ENCODE measurements around the gene BATF3. TPM values are rescaled to one million over a fixed set of nuclear protein-coding genes. Genes with fewer than 3 reads are reported as not detected.
"Not testable (repeated sequence)": the region's sequence is repeated elsewhere in the genome, so short reads cannot be mapped to it uniquely, and the experiment has no call there.

Gene BATF3
- total RNA-seq, 2 experiments from 2014 or later, result 12.5 to 14.0 TPM

DNA sequence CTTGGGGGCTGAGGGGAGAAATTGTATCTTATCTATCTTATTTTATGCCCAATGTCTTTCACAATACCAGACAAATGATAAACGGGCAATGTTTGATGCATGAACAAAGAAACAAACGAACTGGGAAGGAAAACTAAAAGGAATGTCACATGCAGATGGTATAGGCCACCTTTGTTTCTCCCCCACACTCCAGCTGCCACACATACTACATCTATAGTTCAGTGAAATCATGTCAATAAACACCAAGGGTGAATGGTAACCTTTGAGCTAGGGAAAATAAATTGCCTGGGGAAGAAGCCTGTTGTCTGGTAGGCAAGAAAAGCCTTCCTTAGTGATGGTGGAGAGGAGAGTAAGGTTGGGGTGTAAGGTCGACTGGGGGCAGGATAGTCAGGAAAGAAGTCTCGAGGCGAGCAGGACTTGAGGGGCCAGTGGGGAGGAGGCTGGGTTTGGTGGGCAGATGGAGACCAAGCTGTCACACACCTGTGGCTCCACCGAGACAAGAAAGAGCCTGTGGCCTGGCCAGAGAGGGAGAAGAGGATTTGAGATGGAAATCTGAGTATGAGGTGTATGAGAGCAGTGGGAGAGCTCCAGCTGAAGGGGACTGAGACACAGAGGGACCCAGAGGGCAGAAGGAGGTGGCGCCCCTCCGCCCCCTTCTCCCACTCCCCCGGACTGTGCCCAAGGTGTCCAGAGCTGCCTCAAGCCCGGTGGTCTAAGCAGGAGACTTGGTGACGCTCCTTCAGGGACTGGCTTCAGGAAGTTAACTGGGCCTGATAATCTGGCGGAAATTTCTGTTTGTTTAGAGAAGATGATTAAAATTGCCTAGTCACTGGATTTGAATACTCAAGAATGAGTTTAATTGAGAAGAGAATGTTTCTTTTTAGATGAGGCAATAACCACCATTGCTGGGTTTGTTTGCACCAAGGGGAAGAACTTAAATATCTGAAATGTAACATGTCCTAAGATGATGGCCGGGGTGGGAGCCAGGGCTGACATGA is 53.8 kb downstream of the BATF3 start:
- ChIA-PET CTCF (interaction anchor here (1.3 kb wide), 1 partner anchor 19 kb away, joined by 3 read pairs; no protein-coding TSS in a partner anchor), POLR2A (no interaction called here)
- no peak for DNase-seq
- H3K36me3 Mint-ChIP-seq (ENCODE audit: low read depth), result no peaks in the 10 kb centered on the region
- peaks cover 5% of the 10 kb centered on the region for H3K9me3 Mint-ChIP-seq
- H3K27me3 Mint-ChIP-seq, result peaks cover 9% of the 10 kb centered on the region
- no peaks in the 10 kb centered on the region for H3K4me1 Mint-ChIP-seq
- no peak overlapping the region for H3K4me3 Mint-ChIP-seq
- peak overlapping the region; percentile 50 for H3K27ac Mint-ChIP-seq

- no peak overlapping the region for H3K27ac Mint-ChIP-seq
- no peaks in the 10 kb centered on the region for H3K4me1 Mint-ChIP-seq
- DNase-seq, result no peak
- H3K4me3 Mint-ChIP-seq, result no peak overlapping the region
- ChIA-PET POLR2A (no interaction called here), CTCF (interaction anchor here (1.3 kb wide), 1 partner anchor 20 kb away, joined by 3 read pairs; no protein-coding TSS in a partner anchor)
- H3K36me3 Mint-ChIP-seq (ENCODE audit: low read depth), result no peaks in the 10 kb centered on the region
- peaks cover 17% of the 10 kb centered on the region for H3K27me3 Mint-ChIP-seq
- H3K9me3 Mint-ChIP-seq, result peaks cover 8% of the 10 kb centered on the region
Observed at GRCh38 chr1:212644866-212645545, 54.6 kb downstream of the BATF3 start.

DNA sequence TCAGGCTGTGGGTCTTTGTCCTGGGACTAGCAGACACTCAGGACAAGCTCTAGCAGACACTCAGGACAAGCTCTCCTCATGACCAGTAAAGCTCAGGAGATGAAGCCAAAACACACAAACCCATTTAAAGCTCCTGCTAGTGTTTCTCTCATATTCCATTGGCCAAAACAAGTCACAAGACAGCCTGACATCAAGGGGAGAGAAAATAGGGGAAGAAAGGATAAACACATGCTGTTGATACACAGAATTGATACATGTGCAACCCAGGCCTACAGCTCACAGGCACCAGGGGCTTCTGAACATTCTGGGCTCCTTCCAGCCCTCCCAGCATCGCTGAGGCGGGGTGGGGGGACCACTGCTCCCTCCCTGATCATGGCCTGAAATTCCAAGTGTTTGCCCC is 55.8 kb downstream of the BATF3 start:
- POLR2A ChIA-PET, result no interaction called here
- H3K27me3 Mint-ChIP-seq, result peaks cover 21% of the 10 kb centered on the region

GRCh38 chr1:212641956-212642355 is 57.7 kb downstream of the BATF3 start:
- CTCF ChIA-PET, result interaction anchor here (0.6 to 1.9 kb wide), 7 partner anchors 9 to 1064 kb away, joined by 3 to 6 read pairs (median 3); no protein-coding TSS in a partner anchor
- POLR2A ChIA-PET, result no interaction called here
- Mint-ChIP-seq H3K4me1 (peaks cover 12% of the 10 kb centered on the region), H3K9me3 (peaks cover 8% of the 10 kb centered on the region), H3K36me3 (ENCODE audit: low read depth) (no peaks in the 10 kb centered on the region), H3K4me3 (no peak overlapping the region), H3K27me3 (peaks cover 19% of the 10 kb centered on the region), H3K27ac (no peak overlapping the region)
- no peak for DNase-seq

More for the DNA sequence above, 55.8 kb downstream of the BATF3 start:
- no peak overlapping the region for H3K4me3 Mint-ChIP-seq
- H3K9me3 Mint-ChIP-seq, result peaks cover 8% of the 10 kb centered on the region
- H3K36me3 Mint-ChIP-seq (ENCODE audit: low read depth), result no peaks in the 10 kb centered on the region
- H3K4me1 Mint-ChIP-seq, result peaks cover 1% of the 10 kb centered on the region
- no peak overlapping the region for H3K27ac Mint-ChIP-seq
- CTCF ChIA-PET, result interaction anchor here (1.9 kb wide), 1 partner anchor 21 kb away, joined by 6 read pairs; no protein-coding TSS in a partner anchor
- no peak for DNase-seq

DNA sequence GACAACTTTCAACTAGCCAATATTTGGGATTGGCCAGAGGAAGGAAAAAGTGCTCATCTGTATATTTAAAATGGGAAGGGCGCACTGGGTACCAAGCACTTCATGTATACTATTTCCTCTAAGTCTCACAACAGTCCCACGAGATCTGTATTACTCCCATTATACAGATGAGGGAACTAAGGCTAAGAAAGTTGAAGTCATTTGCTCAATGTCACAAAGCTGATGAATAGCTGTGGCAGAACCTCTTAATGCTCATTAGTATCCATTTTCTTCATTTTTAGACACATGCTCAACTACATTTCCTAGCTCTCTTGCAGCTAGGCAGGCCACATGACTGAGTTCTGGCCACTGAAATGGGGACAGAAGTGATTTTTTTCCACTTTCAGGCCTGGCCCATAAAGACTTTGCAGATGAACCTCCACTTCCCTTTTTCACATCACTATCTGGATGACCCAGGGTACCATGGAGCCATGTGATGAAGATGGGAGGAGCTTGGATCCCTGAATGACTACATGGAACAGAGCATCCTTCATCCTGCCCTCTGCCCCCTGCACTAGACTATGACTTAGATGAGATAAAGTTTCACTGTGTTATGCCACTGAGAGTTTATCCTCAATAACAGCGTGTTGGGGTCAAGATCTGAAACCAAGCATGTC is 59.3 kb downstream of the BATF3 start:
- peaks cover 8% of the 10 kb centered on the region for H3K9me3 Mint-ChIP-seq
- no peak for DNase-seq
- peaks cover 28% of the 10 kb centered on the region for H3K4me1 Mint-ChIP-seq
- ChIA-PET POLR2A (no interaction called here), CTCF (interaction anchor here (1.6 to 2.4 kb wide), 3 partner anchors 21 to 163 kb away, joined by 3 to 9 read pairs (median 9); no protein-coding TSS in a partner anchor)
- H3K27me3 Mint-ChIP-seq, result peaks cover 19% of the 10 kb centered on the region
- no peak overlapping the region for H3K4me3 Mint-ChIP-seq
- H3K27ac Mint-ChIP-seq, result no peak overlapping the region
- no peaks in the 10 kb centered on the region for H3K36me3 Mint-ChIP-seq (ENCODE audit: low read depth)

DNA sequence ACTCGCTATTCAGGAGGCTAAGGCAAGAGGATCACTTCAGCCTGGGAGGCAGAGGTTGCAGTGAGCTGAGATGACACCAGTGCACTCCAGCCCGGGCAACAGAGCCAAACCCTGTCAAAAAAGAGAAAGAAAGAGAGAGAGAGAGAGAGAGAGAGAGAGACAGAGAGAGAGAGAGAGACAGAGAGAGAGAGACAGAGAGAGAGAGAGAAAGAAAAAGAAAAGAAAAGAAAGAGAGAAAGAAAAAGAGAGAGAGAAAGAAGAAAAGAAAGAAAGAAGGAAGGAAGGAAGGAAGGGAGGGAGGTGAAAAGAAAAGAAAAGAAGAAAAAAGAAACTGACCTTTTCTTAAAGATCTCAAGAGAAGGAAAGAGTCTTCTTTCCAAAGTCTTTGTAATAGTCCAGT is 60.1 kb downstream of the BATF3 start:
- CTCF ChIA-PET, result interaction anchor here (2.4 kb wide), 1 partner anchor 26 kb away, joined by 9 read pairs; no protein-coding TSS in a partner anchor

DNA sequence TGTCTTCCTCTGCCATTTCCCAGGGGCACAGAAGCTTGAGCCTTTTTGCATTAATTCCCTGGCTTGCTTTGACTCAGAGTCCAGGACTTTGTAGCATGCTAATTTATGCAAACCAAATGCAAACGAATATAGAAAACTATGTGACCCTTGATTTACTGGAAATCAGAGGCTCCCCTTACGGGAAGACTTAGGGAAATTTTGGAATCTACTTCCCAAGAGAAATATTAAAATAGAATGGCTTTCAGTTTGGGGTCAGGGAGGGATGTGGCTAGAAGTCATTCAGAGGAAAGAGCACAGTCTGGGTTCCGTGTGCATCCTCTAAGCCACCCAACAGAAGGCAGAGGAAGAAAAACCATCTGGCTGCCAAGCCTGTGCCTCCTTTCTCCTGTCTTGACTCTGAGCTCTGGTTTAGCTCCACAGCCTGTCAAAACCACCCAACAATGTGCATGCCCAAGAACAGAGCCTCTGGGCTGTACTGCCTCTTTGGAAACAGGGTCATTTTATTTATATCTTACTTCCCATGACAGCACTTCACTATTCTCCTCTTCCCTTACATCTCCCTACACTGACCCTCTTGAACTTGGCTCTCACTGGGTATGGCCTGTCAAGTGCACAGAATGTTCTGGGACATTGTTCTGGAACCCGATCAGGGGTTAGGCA is 61.0 kb downstream of the BATF3 start:
- peaks cover 19% of the 10 kb centered on the region for H3K27me3 Mint-ChIP-seq
- peaks cover 37% of the 10 kb centered on the region for H3K4me1 Mint-ChIP-seq
- peaks cover 8% of the 10 kb centered on the region for H3K36me3 Mint-ChIP-seq (ENCODE audit: low read depth)
- POLR2A ChIA-PET, result no interaction called here
- peaks cover 15% of the 10 kb centered on the region for H3K9me3 Mint-ChIP-seq
- H3K27ac Mint-ChIP-seq, result no peak overlapping the region
- no peak overlapping the region for H3K4me3 Mint-ChIP-seq
- CTCF ChIA-PET, result interaction anchor here (1.0 kb wide), 1 partner anchor 11 kb away, joined by 3 read pairs; no protein-coding TSS in a partner anchor
- DNase-seq, result no peak

More for the DNA sequence above, 60.1 kb downstream of the BATF3 start:
- POLR2A ChIA-PET; DNase-seq; H3K27ac Mint-ChIP-seq; H3K4me3 Mint-ChIP-seq; H3K36me3 Mint-ChIP-seq (ENCODE audit: low read depth): not testable (repeated sequence)
- peaks cover 37% of the 10 kb centered on the region for H3K4me1 Mint-ChIP-seq
- peaks cover 19% of the 10 kb centered on the region for H3K27me3 Mint-ChIP-seq
- peaks cover 11% of the 10 kb centered on the region for H3K9me3 Mint-ChIP-seq

- no peak overlapping the region for H3K27ac Mint-ChIP-seq
- peaks cover 8% of the 10 kb centered on the region for H3K36me3 Mint-ChIP-seq (ENCODE audit: low read depth)
- peaks cover 19% of the 10 kb centered on the region for H3K27me3 Mint-ChIP-seq
- H3K9me3 Mint-ChIP-seq, result peaks cover 17% of the 10 kb centered on the region
- no peak for DNase-seq
- CTCF ChIA-PET, result interaction anchor here (1.0 kb wide), 1 partner anchor 10 kb away, joined by 3 read pairs; no protein-coding TSS in a partner anchor
- no peak overlapping the region for H3K4me3 Mint-ChIP-seq
- POLR2A ChIA-PET, result no interaction called here
- H3K4me1 Mint-ChIP-seq, result peaks cover 37% of the 10 kb centered on the region
Observed at GRCh38 chr1:212637902-212638301, 61.7 kb downstream of the BATF3 start.

Other genes with a start within 250 kb of the BATF3 start
- 10 to 100 TPM; 10.0 to 13.0 TPM for gene ATF3, start 91.1 kb downstream of the BATF3 start, total RNA-seq
- 10 to 100 TPM; 42.8 to 46.0 TPM for gene NSL1, start 91.9 kb upstream of the BATF3 start, total RNA-seq
- gene TATDN3, start 92.1 kb upstream of the BATF3 start, total RNA-seq, result 10 to 100 TPM; 15.3 to 17.4 TPM
- under 1 TPM in 1 of 2 experiments, not detected in 1; 0.45 TPM for gene SPATA45, start 147.8 kb upstream of the BATF3 start, total RNA-seq
- gene FLVCR1, start 158.4 kb upstream of the BATF3 start, total RNA-seq, result 10 to 100 TPM; 11.4 to 16.7 TPM

All from activated CD4-positive, alpha-beta T cell treated with anti-CD3 and anti-CD28 coated beads, Interleukin-2, amount 10 ng/mL, durations not matched to agents 7 days and 5 days (primary cell).